ENCODE results near the gene USP43.

DNA sequence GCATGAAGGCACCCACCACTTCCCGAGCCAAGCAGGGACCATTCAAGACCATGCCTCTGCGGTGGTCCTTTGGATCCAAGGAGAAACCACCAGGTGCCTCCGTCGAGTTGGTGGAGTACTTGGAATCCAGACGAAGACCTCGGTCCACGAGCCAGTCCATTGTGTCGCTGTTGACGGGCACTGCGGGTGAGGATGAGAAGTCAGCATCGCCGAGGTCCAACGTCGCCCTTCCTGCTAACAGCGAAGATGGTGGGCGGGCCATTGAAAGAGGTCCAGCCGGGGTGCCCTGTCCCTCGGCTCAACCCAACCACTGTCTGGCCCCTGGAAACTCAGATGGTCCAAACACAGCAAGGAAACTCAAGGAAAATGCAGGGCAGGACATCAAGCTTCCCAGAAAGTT, 82.7 kb downstream of the USP43 start:
- TF ChIP-seq, protein P1, sequence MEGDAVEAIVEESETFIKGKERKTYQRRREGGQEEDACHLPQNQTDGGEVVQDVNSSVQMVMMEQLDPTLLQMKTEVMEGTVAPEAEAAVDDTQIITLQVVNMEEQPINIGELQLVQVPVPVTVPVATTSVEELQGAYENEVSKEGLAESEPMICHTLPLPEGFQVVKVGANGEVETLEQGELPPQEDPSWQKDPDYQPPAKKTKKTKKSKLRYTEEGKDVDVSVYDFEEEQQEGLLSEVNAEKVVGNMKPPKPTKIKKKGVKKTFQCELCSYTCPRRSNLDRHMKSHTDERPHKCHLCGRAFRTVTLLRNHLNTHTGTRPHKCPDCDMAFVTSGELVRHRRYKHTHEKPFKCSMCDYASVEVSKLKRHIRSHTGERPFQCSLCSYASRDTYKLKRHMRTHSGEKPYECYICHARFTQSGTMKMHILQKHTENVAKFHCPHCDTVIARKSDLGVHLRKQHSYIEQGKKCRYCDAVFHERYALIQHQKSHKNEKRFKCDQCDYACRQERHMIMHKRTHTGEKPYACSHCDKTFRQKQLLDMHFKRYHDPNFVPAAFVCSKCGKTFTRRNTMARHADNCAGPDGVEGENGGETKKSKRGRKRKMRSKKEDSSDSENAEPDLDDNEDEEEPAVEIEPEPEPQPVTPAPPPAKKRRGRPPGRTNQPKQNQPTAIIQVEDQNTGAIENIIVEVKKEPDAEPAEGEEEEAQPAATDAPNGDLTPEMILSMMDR (IDR thresholded peaks at IDR 0.05): no peak
- no peak for TF ChIP-seq POLR2A (IDR thresholded peaks at IDR 0.05)
